GM21717 (cell line): ENCODE data around the gene TSPAN12.
"Not testable (repeated sequence)": the region's sequence is repeated elsewhere in the genome, so short reads cannot be mapped to it uniquely, and the experiment has no call there.

Experiments used
- ATAC-seq: cut with Tn5 transposase; IDR thresholded peaks from one replicate; pipeline ENCODE4 v1.9.1; 2021; ENCODE audit warnings: mild to moderate bottlenecking, moderate library complexity; ENCODE audit not compliant: unreplicated experiment

The TSPAN12 gene

GRCh38 chr7:120807390-120807789 is 50.6 kb downstream of the TSPAN12 start:
- no peak for ATAC-seq

GRCh38 chr7:120806669-120807068 is 51.3 kb downstream of the TSPAN12 start:
- no peak for ATAC-seq

GRCh38 chr7:120805636-120806388 is 52.1 kb downstream of the TSPAN12 start:
- ATAC-seq = peak; percentile 79

GRCh38 chr7:120802751-120803150 is 55.2 kb downstream of the TSPAN12 start:
- ATAC-seq = no peak

- no peak for ATAC-seq
These were observed 58.0 kb downstream of the TSPAN12 start for GRCh38 chr7:120799813-120800475.

- ATAC-seq = no peak
These were observed 58.8 kb downstream of the TSPAN12 start for GRCh38 chr7:120799147-120799546.

- no peak for ATAC-seq
These were observed 60.8 kb downstream of the TSPAN12 start for GRCh38 chr7:120797026-120797645.

GRCh38 chr7:120794106-120794729 is 63.7 kb downstream of the TSPAN12 start:
- no peak for ATAC-seq

GRCh38 chr7:120793213-120793936 is 64.6 kb downstream of the TSPAN12 start:
- ATAC-seq = no peak

- ATAC-seq = no peak
These were observed 65.1 kb downstream of the TSPAN12 start for GRCh38 chr7:120792861-120793130.

GRCh38 chr7:120792091-120792860 is 65.7 kb downstream of the TSPAN12 start:
- ATAC-seq = peak; percentile 96

GRCh38 chr7:120785095-120785494 is 72.8 kb downstream of the TSPAN12 start:
- ATAC-seq = no peak

- ATAC-seq = no peak
These were observed 74.2 kb downstream of the TSPAN12 start for GRCh38 chr7:120783721-120784120.

GRCh38 chr7:120783273-120783672 is 74.7 kb downstream of the TSPAN12 start:
- no peak for ATAC-seq

GRCh38 chr7:120781924-120782323 is 76.0 kb downstream of the TSPAN12 start:
- not testable (repeated sequence) for ATAC-seq

GRCh38 chr7:120780938-120781337 is 77.0 kb downstream of the TSPAN12 start:
- ATAC-seq = no peak

GRCh38 chr7:120780451-120780850 is 77.5 kb downstream of the TSPAN12 start:
- not testable (repeated sequence) for ATAC-seq

- not testable (repeated sequence) for ATAC-seq
These were observed 78.9 kb downstream of the TSPAN12 start for GRCh38 chr7:120779078-120779477.

- ATAC-seq = no peak
These were observed 82.2 kb downstream of the TSPAN12 start for GRCh38 chr7:120775755-120776154.

- no peak for ATAC-seq
These were observed 83.5 kb downstream of the TSPAN12 start for GRCh38 chr7:120774481-120774880.
